Panc1 (cell line): Measurements from ENCODE around the gene DNPH1. TPM values are rescaled to one million over a fixed set of nuclear protein-coding genes. Genes with fewer than 3 reads are reported as not detected.

Source experiments
- ATAC-seq: fragments of 200-7000 bp; cut with Tn5 transposase; 2 replicates; pipeline ENCODE4 v1.9.1; 2020; ENCODE audit warnings: mild to moderate bottlenecking, moderate library complexity
- BruUV-seq: library from RNA; stranded (reverse); fragments of 400-500 nt; replicated peaks from 2 replicates; lab custom pipeline; 2021; lab: Mats Ljungman, UMichigan
- CTCF ChIA-PET: fragments of 300-600 bp; sonication (Branson Sonifier 250); formaldehyde crosslinking; loops from one replicate; lab custom pipeline; 2022; ENCODE audit warnings: antibody characterized with exemption; lab: Charles Lee
- POLR2A ChIA-PET: fragments of 300-600 bp; sonication (Branson Sonifier 250); formaldehyde crosslinking; loops from one replicate; lab custom pipeline; 2022; ENCODE audit warnings: antibody characterized with exemption; lab: Charles Lee
- DNase-seq: peaks from one replicate; pipeline ENCODE4 v3.0.0-alpha.2; 2010; ENCODE audit warnings: low read depth, low spot score
- H3K27ac ChIP-seq: 2 replicates; pipeline ENCODE4 v1.5.1; 2011; ENCODE audit warnings: mild to moderate bottlenecking, low read length, inconsistent platforms
- H3K27me3 ChIP-seq: fragments of 200-500 bp; sonication (Bioruptor generic); 2 replicates; pipeline ENCODE4 v1.6.0; 2014; ENCODE audit warnings: low read length, inconsistent platforms; ENCODE audit not compliant: control insufficient read depth, insufficient read depth
- H3K36me3 ChIP-seq: fragments of 200-500 bp; sonication (Bioruptor generic); 2 replicates; pipeline ENCODE4 v1.5.1; 2014; ENCODE audit warnings: inconsistent platforms, mild to moderate bottlenecking, low read length, moderate library complexity; ENCODE audit not compliant: control insufficient read depth, insufficient read depth
- H3K4me1 ChIP-seq: 2 replicates; pipeline ENCODE4 v1.5.1; 2011; ENCODE audit warnings: inconsistent platforms, mild to moderate bottlenecking, low read length, moderate library complexity; ENCODE audit not compliant: control insufficient read depth, insufficient read depth
- H3K4me3 ChIP-seq, 2 experiments: 2 replicates each; pipeline ENCODE4 v1.5.1; 2011 to 2012; ENCODE audit warnings: low read depth in 2 of 2, low read length in 2 of 2, mild to moderate bottlenecking in 2 of 2, inconsistent platforms in 1 of 2, moderate library complexity in 1 of 2
- H3K9me3 ChIP-seq: fragments of 200-500 bp; sonication (Bioruptor generic); 2 replicates; pipeline ENCODE4 v1.5.1; 2014; ENCODE audit warnings: low read depth, mild to moderate bottlenecking, inconsistent platforms, low read length, moderate library complexity; ENCODE audit not compliant: control insufficient read depth, insufficient read depth
- POLR2AphosphoS5 ChIP-seq: IDR thresholded peaks from 2 replicates; pipeline ENCODE4 v1.6.1; 2012; ENCODE audit warnings: mild to moderate bottlenecking, low read depth, low read length, moderate library complexity
- REST ChIP-seq, 2 experiments: IDR thresholded peaks; 2 replicates each; pipeline ENCODE4 v1.6.1; 2011 to 2012; ENCODE audit warnings: low read depth in 2 of 2, control low read depth in 1 of 2, low read length in 1 of 2, mild to moderate bottlenecking in 1 of 2, moderate library complexity in 1 of 2; ENCODE audit not compliant: insufficient read depth in 1 of 2
- SIN3A ChIP-seq: IDR thresholded peaks from 2 replicates; pipeline ENCODE4 v1.6.1; 2012; ENCODE audit warnings: low read depth, mild to moderate bottlenecking, low read length, moderate library complexity, borderline replicate concordance; ENCODE audit not compliant: insufficient read depth
- TCF7L2 ChIP-seq: IDR thresholded peaks from 2 replicates; pipeline ENCODE4 v1.6.1; 2011; ENCODE audit warnings: mild to moderate bottlenecking, low read depth, low read length, inconsistent platforms
- in situ Hi-C: cut with HindIII; loops from 2 replicates; pipeline ENCODE4 v1.10.0; 2016; ENCODE audit warnings: low sequenced_read_pairs, low pct_unique_long_range_greater_than_20kb
- intact Hi-C: fragments of 100-400 bp; cut with micrococcal nuclease; formaldehyde crosslinking; loops from one replicate; pipeline ENCODE4 v1.10.0; 2022; ENCODE audit not compliant: unreplicated experiment
- total RNA-seq: library from RNA; stranded (reverse); gene quantifications from one replicate; pipeline ENCODE4 v1.2.1, GENCODE V29; 2021; ENCODE audit not compliant: unreplicated experiment
- TF ChIP-seq, protein P1 (sequence below): fragments of 450-650 bp; IDR thresholded peaks from 2 replicates; pipeline ENCODE4 v1.5.1; 2017; ENCODE audit warnings: mild to moderate bottlenecking

DNPH1 gene
- total RNA-seq, 1 experiment from 2014 or later: 67.3 TPM

- DNase-seq: no peak
- ATAC-seq: no peak
- in situ Hi-C loops (no loop called here), intact Hi-C loops (no loop called here)
- no peaks in the 10 kb centered on the region for H3K27me3 ChIP-seq
- no peak overlapping the region for H3K27ac ChIP-seq
- no peaks in the 10 kb centered on the region for H3K9me3 ChIP-seq
- ChIA-PET CTCF (interaction anchor here (0.6 to 1.0 kb wide), 2 partner anchors 9 to 225 kb away, joined by 3 read pairs; partner anchors contain the start of gene DNPH1), POLR2A (no interaction called here)
- no peak for TF ChIP-seq POLR2AphosphoS5
- TF ChIP-seq SIN3A: no peak
- no peak for TF ChIP-seq REST (IDR thresholded peaks at IDR 0.05; ENCODE audit: insufficient read depth in 1 of 2, low read depth in 2 of 2, low read length in 1 of 2)
- no peak for TF ChIP-seq TCF7L2
- TF ChIP-seq, protein P1, sequence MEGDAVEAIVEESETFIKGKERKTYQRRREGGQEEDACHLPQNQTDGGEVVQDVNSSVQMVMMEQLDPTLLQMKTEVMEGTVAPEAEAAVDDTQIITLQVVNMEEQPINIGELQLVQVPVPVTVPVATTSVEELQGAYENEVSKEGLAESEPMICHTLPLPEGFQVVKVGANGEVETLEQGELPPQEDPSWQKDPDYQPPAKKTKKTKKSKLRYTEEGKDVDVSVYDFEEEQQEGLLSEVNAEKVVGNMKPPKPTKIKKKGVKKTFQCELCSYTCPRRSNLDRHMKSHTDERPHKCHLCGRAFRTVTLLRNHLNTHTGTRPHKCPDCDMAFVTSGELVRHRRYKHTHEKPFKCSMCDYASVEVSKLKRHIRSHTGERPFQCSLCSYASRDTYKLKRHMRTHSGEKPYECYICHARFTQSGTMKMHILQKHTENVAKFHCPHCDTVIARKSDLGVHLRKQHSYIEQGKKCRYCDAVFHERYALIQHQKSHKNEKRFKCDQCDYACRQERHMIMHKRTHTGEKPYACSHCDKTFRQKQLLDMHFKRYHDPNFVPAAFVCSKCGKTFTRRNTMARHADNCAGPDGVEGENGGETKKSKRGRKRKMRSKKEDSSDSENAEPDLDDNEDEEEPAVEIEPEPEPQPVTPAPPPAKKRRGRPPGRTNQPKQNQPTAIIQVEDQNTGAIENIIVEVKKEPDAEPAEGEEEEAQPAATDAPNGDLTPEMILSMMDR: no peak
- H3K36me3 ChIP-seq: no peaks in the 10 kb centered on the region; the same call in 1 of the 2 replicates
- no TSS peak for BruUV-seq
- H3K4me3 ChIP-seq: no peak overlapping the region
- H3K4me1 ChIP-seq: peaks cover 5% of the 10 kb centered on the region; the same call in 1 of the 2 replicates
Observed at GRCh38 chr6:43219814-43220213, 9.5 kb downstream of the DNPH1 start.

DNA sequence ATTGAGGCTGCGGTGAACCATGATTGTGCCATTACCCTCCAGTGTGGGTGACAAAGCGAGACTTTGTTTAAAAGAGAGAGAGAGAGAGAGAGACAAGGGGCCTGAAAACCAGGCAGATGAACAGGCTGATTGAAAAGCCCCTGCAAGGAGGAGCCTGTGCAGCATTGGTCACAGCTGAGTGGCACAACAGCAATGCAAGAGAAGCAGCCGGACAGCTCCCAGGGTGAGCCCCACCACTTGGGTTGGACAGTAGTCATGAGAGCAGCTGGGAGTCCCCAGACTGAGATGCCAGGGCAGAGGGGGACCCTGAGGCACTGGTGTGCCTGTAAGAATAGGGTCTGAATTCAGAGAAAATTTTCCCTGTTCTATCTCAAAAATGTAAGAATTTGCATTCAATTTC lies 10.2 kb downstream of the DNPH1 start:
- POLR2A ChIA-PET: no interaction called here
- no peak for TF ChIP-seq POLR2AphosphoS5
- TF ChIP-seq, protein P1: no peak
- no peak for TF ChIP-seq REST (IDR thresholded peaks at IDR 0.05; ENCODE audit: insufficient read depth in 1 of 2, low read depth in 2 of 2, low read length in 1 of 2)
- in situ Hi-C loops (no loop called here), intact Hi-C loops (no loop called here)
- H3K27me3 ChIP-seq: no peaks in the 10 kb centered on the region
- CTCF ChIA-PET: no interaction called here
- H3K27ac ChIP-seq: no peak overlapping the region
- ATAC-seq (no peak), DNase-seq (no peak)
- H3K4me1 ChIP-seq: peaks cover 5% of the 10 kb centered on the region; the same call in 1 of the 2 replicates
- BruUV-seq: no TSS peak
- no peak overlapping the region for H3K4me3 ChIP-seq
- no peaks in the 10 kb centered on the region; the same call in 1 of the 2 replicates for H3K36me3 ChIP-seq
- H3K9me3 ChIP-seq: no peaks in the 10 kb centered on the region
